Choroid plexus epithelial cell (primary cell): ENCODE data around the gene STARD7.
"Not testable (repeated sequence)": the region's sequence is repeated elsewhere in the genome, so short reads cannot be mapped to it uniquely, and the experiment has no call there.

Experiments
- DNase-seq: peaks from one replicate; pipeline ENCODE4 v3.0.0-alpha.2; 2010; ENCODE audit warnings: low read depth
- H3K4me3 ChIP-seq: 2 replicates; pipeline ENCODE4 v1.5.1; 2011; ENCODE audit warnings: low read depth, mild to moderate bottlenecking, control low read depth, low read length, moderate library complexity
- CTCF ChIP-seq: conservative IDR thresholded peaks from 2 replicates; pipeline ENCODE4 v1.5.1; 2011; ENCODE audit warnings: low read depth, mild to moderate bottlenecking, control low read depth, inconsistent platforms, low read length, moderate library complexity

Gene STARD7

GRCh38 chr2:96208143-96209010 is at the start of gene STARD7:
Gene STARD7 (minus strand): TSS chr2:96208827. CDS start chr2:96208434, 393 bp downstream.
- TF ChIP-seq CTCF = peak; percentile 2
- peak; percentile 99 for DNase-seq
- peak within 1 kb of the TSS; percentile 74 for H3K4me3 ChIP-seq

GRCh38 chr2:96257744-96258143 is 49.1 kb upstream of the STARD7 start:
- not testable (repeated sequence) for H3K4me3 ChIP-seq, DNase-seq

GRCh38 chr2:96256611-96257113 is 48.0 kb upstream of the STARD7 start:
- DNase-seq = no peak
- no peak for TF ChIP-seq CTCF
- no peak overlapping the region for H3K4me3 ChIP-seq

- H3K4me3 ChIP-seq = no peak overlapping the region
- no peak for TF ChIP-seq CTCF
- DNase-seq = no peak
Observed at GRCh38 chr2:96254571-96254970, 45.9 kb upstream of the STARD7 start.

- DNase-seq = no peak
- H3K4me3 ChIP-seq = no peak overlapping the region
- peak; percentile 4 for TF ChIP-seq CTCF
Observed at GRCh38 chr2:96253006-96253405, 44.4 kb upstream of the STARD7 start.

GRCh38 chr2:96252526-96252925 is 43.9 kb upstream of the STARD7 start:
- TF ChIP-seq CTCF = no peak
- no peak for DNase-seq
- H3K4me3 ChIP-seq = no peak overlapping the region

- no peak for TF ChIP-seq CTCF
- H3K4me3 ChIP-seq = no peak overlapping the region
- peak; percentile 94 for DNase-seq
Observed at GRCh38 chr2:96251721-96252292, 43.2 kb upstream of the STARD7 start.
